Measurements from ENCODE around the gene PLXNA4. TPM values are rescaled to one million over a fixed set of nuclear protein-coding genes. Genes with fewer than 3 reads are reported as not detected.

The PLXNA4 gene
- total and polyA plus RNA-seq, 3 donors from 2014 or later, result 3.4 to 5.5 (median 3.8) TPM

- Histone ChIP-seq H3K4me1 (no peaks in the 10 kb centered on the region), H3K36me3 (ENCODE audit: low read depth, missing control alignments) (no peaks in the 10 kb centered on the region), H3K9me3 (no peaks in the 10 kb centered on the region), H3K4me3 (no peak overlapping the region), H3K27ac (no peak overlapping the region), H3K27me3 (no peaks in the 10 kb centered on the region)
- TF ChIP-seq POLR2A (IDR thresholded peaks at IDR 0.05) (no peak), CTCF (IDR thresholded peaks at IDR 0.05) (no peak)
- intact Hi-C loops (cut with DNase I; ENCODE audit: low total_unique reads), result no loop called here
- 75 to 92% methylated on average over 2 of the region's 2 CpGs for WGBS, 2 donors
- no peak for DNase-seq
These were observed 42.7 kb upstream of the PLXNA4 start for GRCh38 chr7:132618956-132619305.

GRCh38 chr7:132618271-132618955 lies 42.1 kb upstream of the PLXNA4 start:
- no peak overlapping the region for H3K4me3 ChIP-seq
- 86 to 87% methylated on average over 2 of the region's 2 CpGs for WGBS, 2 donors
- H3K27me3 ChIP-seq, result no peaks in the 10 kb centered on the region
- DNase-seq, result no peak
- no peaks in the 10 kb centered on the region for H3K4me1 ChIP-seq
- no peak overlapping the region for H3K27ac ChIP-seq
- H3K9me3 ChIP-seq, result no peaks in the 10 kb centered on the region
- TF ChIP-seq POLR2A (IDR thresholded peaks at IDR 0.05), result no peak
- TF ChIP-seq CTCF (IDR thresholded peaks at IDR 0.05), result no peak
- no peaks in the 10 kb centered on the region for H3K36me3 ChIP-seq (ENCODE audit: low read depth, missing control alignments)
- intact Hi-C loops (cut with DNase I; ENCODE audit: low total_unique reads), result no loop called here

- Histone ChIP-seq H3K27ac (no peak overlapping the region), H3K36me3 (ENCODE audit: low read depth, missing control alignments) (no peaks in the 10 kb centered on the region), H3K4me1 (peaks cover 5% of the 10 kb centered on the region), H3K27me3 (no peaks in the 10 kb centered on the region), H3K9me3 (no peaks in the 10 kb centered on the region), H3K4me3 (peak overlapping the region; percentile 10)
- intact Hi-C loops (cut with DNase I; ENCODE audit: low total_unique reads), result no loop called here
- TF ChIP-seq CTCF (IDR thresholded peaks at IDR 0.05), result no peak
- no peak for TF ChIP-seq POLR2A (IDR thresholded peaks at IDR 0.05)
- WGBS, 2 donors, result 11 to 16% methylated on average over 25 of the region's 25 CpGs
- DNase-seq, result peak; percentile 51
These were observed 38.4 kb upstream of the PLXNA4 start for GRCh38 chr7:132614428-132615318.

GRCh38 chr7:132613737-132614136 lies 37.5 kb upstream of the PLXNA4 start:
- Histone ChIP-seq H3K4me3 (no peak overlapping the region), H3K27ac (no peak overlapping the region), H3K4me1 (peaks cover 5% of the 10 kb centered on the region), H3K9me3 (no peaks in the 10 kb centered on the region), H3K36me3 (ENCODE audit: low read depth, missing control alignments) (no peaks in the 10 kb centered on the region), H3K27me3 (no peaks in the 10 kb centered on the region)
- DNase-seq, result no peak
- TF ChIP-seq POLR2A (IDR thresholded peaks at IDR 0.05), result no peak
- no peak for TF ChIP-seq CTCF (IDR thresholded peaks at IDR 0.05)
- 96% methylated on average over 2 of the region's 2 CpGs for WGBS, 2 donors
- intact Hi-C loops (cut with DNase I; ENCODE audit: low total_unique reads), result no loop called here
